Chondrocyte (in vitro differentiated cells): ENCODE data around the gene FAM200C. TPM values are rescaled to one million over a fixed set of nuclear protein-coding genes. Genes with fewer than 3 reads are reported as not detected.

ENCODE experiments used
- DNase-seq: peaks from one replicate; pipeline ENCODE4 v3.0.0; 2021; ENCODE audit warnings: mixed read lengths, low spot score
- H3K27ac Mint-ChIP-seq: one replicate; pipeline ENCODE4 v1.8.0; 2021; ENCODE audit warnings: mild to moderate bottlenecking, moderate library complexity, mixed read lengths; ENCODE audit not compliant: unreplicated experiment
- H3K27me3 Mint-ChIP-seq: 2 replicates; pipeline ENCODE4 v1.8.0; 2021; ENCODE audit warnings: low read depth, mixed read lengths
- H3K36me3 Mint-ChIP-seq: 2 replicates; pipeline ENCODE4 v1.8.0; 2021; ENCODE audit warnings: low read depth, mixed read lengths
- H3K4me1 Mint-ChIP-seq: 2 replicates; pipeline ENCODE4 v1.8.0; 2021; ENCODE audit warnings: low read depth, mild to moderate bottlenecking, mixed read lengths
- H3K4me3 Mint-ChIP-seq: one replicate; pipeline ENCODE4 v1.8.0; 2021; ENCODE audit warnings: mild to moderate bottlenecking, moderate library complexity, mixed read lengths; ENCODE audit not compliant: unreplicated experiment
- H3K9me3 Mint-ChIP-seq: 2 replicates; pipeline ENCODE4 v1.8.0; 2021; ENCODE audit warnings: low read depth, mixed read lengths
- total RNA-seq: library from RNA; stranded (reverse); gene quantifications from 3 replicates; pipeline ENCODE4 v1.2.1, GENCODE V29; 2021
- TF ChIP-seq, protein P1 (sequence below): fragments of 200-600 bp; sonication (generic); IDR thresholded peaks from 2 replicates; pipeline ENCODE4 v1.5.0; 2021; ENCODE audit warnings: antibody characterized with exemption, mild to moderate bottlenecking, moderate library complexity

Gene FAM200C
- total RNA-seq, 1 donor from 2014 or later, result 4.1 TPM

DNA sequence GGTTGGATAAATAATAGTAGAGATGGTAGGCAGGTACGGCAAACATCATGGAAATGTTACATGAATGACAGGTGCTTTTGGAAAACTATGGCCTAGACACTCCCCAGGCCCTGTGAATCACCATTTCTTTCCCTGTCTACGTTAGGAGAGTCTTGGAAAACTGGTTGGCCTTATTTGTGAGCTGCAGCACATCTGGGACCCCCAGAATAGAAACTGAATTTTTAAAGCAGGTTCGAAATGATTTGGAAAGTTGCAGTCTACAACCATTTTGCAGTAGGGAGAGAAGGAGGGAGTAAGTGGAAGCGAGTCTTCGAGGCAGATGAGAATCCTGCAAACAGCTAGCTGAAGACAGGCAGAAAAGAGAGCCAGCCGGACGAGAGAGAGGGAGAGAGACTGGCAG lies 42.5 kb downstream of the FAM200C start:
- Mint-ChIP-seq H3K27ac (no peak overlapping the region), H3K4me1 (peaks cover 3% of the 10 kb centered on the region), H3K27me3 (no peaks in the 10 kb centered on the region), H3K4me3 (no peak overlapping the region), H3K36me3 (no peaks in the 10 kb centered on the region), H3K9me3 (no peaks in the 10 kb centered on the region)
- TF ChIP-seq, protein P1, sequence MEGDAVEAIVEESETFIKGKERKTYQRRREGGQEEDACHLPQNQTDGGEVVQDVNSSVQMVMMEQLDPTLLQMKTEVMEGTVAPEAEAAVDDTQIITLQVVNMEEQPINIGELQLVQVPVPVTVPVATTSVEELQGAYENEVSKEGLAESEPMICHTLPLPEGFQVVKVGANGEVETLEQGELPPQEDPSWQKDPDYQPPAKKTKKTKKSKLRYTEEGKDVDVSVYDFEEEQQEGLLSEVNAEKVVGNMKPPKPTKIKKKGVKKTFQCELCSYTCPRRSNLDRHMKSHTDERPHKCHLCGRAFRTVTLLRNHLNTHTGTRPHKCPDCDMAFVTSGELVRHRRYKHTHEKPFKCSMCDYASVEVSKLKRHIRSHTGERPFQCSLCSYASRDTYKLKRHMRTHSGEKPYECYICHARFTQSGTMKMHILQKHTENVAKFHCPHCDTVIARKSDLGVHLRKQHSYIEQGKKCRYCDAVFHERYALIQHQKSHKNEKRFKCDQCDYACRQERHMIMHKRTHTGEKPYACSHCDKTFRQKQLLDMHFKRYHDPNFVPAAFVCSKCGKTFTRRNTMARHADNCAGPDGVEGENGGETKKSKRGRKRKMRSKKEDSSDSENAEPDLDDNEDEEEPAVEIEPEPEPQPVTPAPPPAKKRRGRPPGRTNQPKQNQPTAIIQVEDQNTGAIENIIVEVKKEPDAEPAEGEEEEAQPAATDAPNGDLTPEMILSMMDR, result no peak
- no peak for DNase-seq

DNA sequence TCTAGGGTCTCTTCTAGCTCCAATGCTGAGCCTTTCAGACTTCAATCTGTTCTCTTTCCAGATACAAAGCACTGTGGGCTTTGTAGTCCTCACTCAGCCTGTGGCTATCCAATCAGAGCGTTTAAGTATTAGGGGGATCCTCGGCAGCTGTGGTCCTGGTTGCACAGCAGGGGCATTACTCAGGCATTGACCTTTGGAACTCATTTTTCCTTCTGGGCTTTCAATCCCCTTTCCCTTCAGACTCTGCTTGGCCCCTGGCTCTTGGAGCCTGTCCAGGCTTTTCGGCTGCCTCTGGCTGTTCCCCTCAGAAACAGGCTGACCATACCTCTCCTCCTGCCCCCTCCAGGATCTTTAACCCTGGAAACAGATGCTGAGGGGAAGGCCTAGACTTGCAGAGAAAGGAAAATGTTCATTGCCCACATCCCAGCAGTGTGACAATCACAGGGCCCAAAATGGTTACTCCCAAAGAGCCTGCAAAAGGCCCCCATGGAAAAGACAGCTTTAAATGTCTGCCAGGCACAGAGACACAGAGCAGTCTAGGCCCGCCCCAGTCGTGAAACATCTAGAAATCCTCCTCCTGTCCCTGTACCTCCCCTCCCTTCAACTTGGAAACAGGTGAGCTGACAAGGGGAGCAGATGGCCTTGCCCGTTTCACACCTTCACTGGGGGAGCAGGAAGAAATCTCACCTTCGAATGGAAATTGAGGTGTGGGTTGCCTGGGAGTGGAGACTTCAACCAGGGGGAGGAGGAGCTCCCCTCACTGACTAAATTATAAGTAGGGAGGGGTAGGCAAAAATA lies 43.1 kb downstream of the FAM200C start:
- Mint-ChIP-seq H3K9me3 (no peaks in the 10 kb centered on the region), H3K27ac (no peak overlapping the region), H3K4me1 (peaks cover 3% of the 10 kb centered on the region), H3K4me3 (no peak overlapping the region), H3K27me3 (no peaks in the 10 kb centered on the region), H3K36me3 (no peaks in the 10 kb centered on the region)
- DNase-seq, result no peak
- TF ChIP-seq, protein P1, result no peak

DNA sequence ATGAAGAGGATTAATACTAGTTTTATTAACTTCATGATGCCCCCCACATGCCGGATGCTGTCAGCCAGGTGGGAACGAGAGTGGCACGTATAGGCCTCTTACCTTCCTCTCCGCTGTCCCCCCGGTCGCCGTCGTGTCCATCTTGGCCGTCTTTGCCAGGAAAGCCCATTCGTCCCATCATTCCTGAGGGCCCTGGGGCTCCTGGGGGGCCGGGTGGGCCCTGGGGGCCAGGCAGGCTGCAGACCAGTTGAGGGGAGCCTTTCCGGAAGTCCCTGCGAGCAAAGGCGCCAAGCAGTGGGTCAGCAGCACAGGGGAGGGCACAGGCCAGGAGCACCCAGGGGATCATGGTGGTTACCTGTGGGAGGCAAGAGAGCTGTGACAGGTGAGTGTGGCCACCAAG lies 45.2 kb downstream of the FAM200C start:
- H3K9me3 Mint-ChIP-seq, result no peaks in the 10 kb centered on the region
- H3K27ac Mint-ChIP-seq, result no peak overlapping the region
- H3K4me3 Mint-ChIP-seq, result no peak overlapping the region
- TF ChIP-seq, protein P1, result no peak
- H3K27me3 Mint-ChIP-seq, result no peaks in the 10 kb centered on the region
- H3K4me1 Mint-ChIP-seq, result no peaks in the 10 kb centered on the region
- no peak for DNase-seq
- H3K36me3 Mint-ChIP-seq, result no peaks in the 10 kb centered on the region

DNA sequence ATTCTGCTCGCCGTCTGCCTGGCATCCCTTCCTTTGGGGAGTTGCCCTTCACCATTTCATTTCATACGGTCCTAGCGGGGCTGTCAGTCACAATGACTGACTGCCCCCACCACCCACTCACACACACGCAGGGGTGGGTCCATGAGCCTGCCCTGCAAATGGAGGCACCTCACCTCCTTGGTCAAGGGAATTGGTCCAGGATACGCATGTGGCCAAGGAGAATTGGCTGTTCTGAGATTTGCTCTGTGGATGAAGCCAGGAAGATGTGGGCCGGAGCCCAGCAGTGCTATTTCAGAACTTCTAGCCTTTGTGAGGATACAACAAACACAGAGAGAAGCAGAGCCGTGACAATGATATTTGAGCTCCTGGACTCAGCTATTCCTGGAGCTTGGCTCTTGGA lies 46.5 kb downstream of the FAM200C start:
- H3K4me3 Mint-ChIP-seq, result no peak overlapping the region
- no peaks in the 10 kb centered on the region for H3K4me1 Mint-ChIP-seq
- H3K27me3 Mint-ChIP-seq, result no peaks in the 10 kb centered on the region
- H3K36me3 Mint-ChIP-seq, result no peaks in the 10 kb centered on the region
- H3K27ac Mint-ChIP-seq, result no peak overlapping the region
- no peak for DNase-seq
- TF ChIP-seq, protein P1, result no peak
- H3K9me3 Mint-ChIP-seq, result no peaks in the 10 kb centered on the region

DNA sequence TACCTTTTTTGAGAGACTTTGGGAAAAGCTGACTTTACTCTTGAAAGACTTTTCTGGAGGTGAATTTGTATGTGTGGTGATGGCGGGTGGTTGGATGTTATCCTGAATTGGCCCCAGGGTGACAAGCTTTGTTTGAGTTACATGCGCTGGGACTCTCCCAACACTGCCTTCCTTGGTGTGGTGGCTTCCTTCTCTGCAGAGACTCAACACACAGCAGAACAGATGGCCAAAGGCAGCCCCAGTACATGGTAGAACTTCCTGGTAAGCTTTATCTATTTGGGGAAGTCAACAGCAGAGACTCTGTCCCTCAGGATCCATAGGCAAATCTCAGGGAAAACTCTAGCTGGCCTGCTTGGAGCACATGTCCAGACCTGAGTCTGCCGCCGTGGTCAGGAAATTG lies 47.5 kb downstream of the FAM200C start:
- no peak for DNase-seq
- Mint-ChIP-seq H3K4me1 (no peaks in the 10 kb centered on the region), H3K27ac (no peak overlapping the region), H3K9me3 (no peaks in the 10 kb centered on the region), H3K4me3 (no peak overlapping the region), H3K36me3 (no peaks in the 10 kb centered on the region), H3K27me3 (no peaks in the 10 kb centered on the region)
- TF ChIP-seq, protein P1, result no peak
